Fibroblast of villous mesenchyme (primary cell): ENCODE measurements around the gene TICAM1. TPM values are rescaled to one million over a fixed set of nuclear protein-coding genes. Genes with fewer than 3 reads are reported as not detected.
A peak's percentile ranks its signal among the peaks of the same experiment; 100 is the strongest.
"Not testable (repeated sequence)": the region's sequence is repeated elsewhere in the genome, so short reads cannot be mapped to it uniquely, and the experiment has no call there.

Experiments
- DNase-seq: peaks from one replicate; pipeline ENCODE4 v3.0.0-alpha.2; 2010; ENCODE audit warnings: low read depth
- H3K4me3 ChIP-seq: 2 replicates; pipeline ENCODE4 v1.5.1; 2011; ENCODE audit warnings: low read depth, mild to moderate bottlenecking, low read length
- total RNA-seq: library from RNA; depleted of rRNA; stranded (reverse); fragments of >200 nt; gene quantifications from 2 replicates; pipeline ENCODE4 v1.2.3, GENCODE V29; 2012
- TF ChIP-seq, protein P1 (sequence below): IDR thresholded peaks from 2 replicates; pipeline ENCODE4 v1.5.1; 2012; ENCODE audit warnings: low read depth, mild to moderate bottlenecking, low read length; ENCODE audit not compliant: insufficient read depth

The TICAM1 gene
- total RNA-seq, 1 donor = 3.5 TPM

DNA sequence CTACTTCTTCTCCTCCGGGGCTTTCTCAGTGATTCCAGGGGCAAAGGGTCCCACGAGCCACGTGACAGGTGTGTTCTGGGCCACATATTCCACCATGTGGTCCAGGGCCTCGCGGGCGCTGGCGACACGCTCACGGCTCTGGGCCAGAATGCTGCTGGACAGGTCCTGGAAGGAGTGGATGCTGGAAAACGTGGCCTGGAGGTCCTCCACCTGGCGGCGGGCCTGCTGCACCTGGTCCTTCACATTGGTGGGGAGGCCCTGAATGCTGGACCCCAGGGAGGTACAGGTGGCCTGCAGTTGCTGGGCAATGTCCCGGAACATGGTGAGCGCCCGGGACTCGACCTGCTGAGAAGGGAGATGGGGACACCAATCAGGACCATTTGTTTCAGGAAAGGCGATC is 7.7 kb upstream of the TICAM1 start:
- no peak overlapping the region for H3K4me3 ChIP-seq
- TF ChIP-seq, protein P1, sequence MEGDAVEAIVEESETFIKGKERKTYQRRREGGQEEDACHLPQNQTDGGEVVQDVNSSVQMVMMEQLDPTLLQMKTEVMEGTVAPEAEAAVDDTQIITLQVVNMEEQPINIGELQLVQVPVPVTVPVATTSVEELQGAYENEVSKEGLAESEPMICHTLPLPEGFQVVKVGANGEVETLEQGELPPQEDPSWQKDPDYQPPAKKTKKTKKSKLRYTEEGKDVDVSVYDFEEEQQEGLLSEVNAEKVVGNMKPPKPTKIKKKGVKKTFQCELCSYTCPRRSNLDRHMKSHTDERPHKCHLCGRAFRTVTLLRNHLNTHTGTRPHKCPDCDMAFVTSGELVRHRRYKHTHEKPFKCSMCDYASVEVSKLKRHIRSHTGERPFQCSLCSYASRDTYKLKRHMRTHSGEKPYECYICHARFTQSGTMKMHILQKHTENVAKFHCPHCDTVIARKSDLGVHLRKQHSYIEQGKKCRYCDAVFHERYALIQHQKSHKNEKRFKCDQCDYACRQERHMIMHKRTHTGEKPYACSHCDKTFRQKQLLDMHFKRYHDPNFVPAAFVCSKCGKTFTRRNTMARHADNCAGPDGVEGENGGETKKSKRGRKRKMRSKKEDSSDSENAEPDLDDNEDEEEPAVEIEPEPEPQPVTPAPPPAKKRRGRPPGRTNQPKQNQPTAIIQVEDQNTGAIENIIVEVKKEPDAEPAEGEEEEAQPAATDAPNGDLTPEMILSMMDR = no peak
- no peak for DNase-seq

DNA sequence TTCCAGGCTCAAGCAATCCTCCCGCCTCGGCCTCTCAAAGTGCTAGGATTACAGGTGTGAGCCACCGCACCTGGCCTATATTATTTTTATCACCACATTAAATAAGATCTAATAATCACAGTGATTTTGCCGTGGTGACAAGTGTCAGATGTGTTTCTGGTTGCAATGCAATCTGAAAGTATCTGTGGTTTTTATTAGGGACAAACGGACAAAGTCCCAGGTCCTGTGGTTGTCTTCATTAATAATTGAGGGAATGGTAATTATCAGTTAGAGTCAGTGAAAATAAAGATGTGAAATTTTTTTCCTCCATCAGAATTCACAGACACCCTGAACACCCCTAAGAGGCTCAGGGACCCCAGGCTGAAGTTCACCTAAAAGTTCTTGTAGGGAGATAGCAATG is 1.3 kb upstream of the TICAM1 start:
- TF ChIP-seq, protein P1 = no peak
- no peak for DNase-seq

DNA sequence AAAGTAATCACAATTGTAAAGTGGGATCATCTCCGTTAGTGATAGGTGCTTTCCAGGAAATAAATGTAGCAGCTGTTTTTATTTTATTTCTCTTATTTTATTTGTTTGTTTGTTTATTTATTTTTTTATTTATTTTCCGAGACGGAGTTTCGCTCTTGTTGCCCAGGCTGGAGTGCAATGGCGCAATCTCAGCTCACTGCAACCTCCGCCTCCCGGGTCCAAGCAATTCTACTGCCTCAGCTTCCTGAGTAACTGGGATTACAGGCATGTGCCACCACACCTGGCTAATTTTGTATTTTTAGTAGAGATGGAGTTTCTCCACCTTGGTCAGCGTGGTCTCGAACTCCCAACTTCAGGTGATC is 448 bp upstream of the TICAM1 start:
- peak overlapping the region; percentile 83 for H3K4me3 ChIP-seq
- not testable (repeated sequence) for DNase-seq

More for the DNA sequence above, 1.3 kb upstream of the TICAM1 start:
- no peak overlapping the region for H3K4me3 ChIP-seq

DNA sequence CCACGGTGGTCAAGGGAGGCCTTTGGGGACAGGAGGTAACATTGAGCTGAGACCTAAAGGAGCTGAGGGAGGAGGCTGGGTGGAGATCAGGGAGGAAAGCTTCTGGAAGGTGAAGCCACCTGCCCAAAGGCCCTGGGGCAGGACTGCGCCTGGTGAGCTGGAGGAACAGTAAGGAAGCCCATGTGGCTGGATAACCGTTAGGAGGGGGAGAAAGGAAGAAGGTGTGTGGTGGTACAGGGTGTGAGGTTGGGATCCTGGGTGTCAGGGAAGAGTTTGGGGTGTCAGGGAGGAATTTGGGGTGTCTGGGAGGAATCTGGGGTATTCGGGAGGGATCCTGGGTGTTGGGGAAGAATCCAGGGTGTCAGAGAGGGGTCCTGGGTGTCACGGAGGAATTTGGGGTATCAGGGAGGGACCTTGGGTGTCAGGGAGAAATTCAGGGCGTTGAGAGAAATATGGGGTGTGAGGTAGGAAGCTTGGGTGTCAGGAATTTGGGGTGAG is 695 bp downstream of the TICAM1 start:
- DNase-seq = no peak
- H3K4me3 ChIP-seq = peak overlapping the region; percentile 83
- TF ChIP-seq, protein P1 = no peak

DNA sequence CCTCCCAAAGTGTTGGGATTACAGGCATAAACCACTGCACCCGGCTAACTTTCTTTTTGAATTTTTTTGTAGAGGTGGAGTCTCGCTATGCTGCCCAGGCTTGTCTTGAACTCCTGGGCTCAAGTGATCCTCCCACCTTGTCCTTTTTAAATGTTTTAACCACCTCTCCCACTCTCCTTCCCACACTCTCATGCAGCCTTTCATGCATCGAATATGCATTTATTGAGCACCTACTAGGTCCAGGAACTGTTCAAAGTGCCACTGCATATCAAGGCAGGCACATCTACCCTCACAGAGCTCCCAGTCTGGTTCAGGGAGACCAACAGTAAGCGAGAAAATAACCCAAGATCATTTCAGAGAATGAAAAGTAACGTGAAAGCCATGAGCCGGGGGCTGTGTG is 1.2 kb downstream of the TICAM1 start:
- peak overlapping the region; percentile 83 for H3K4me3 ChIP-seq
- no peak for DNase-seq
- TF ChIP-seq, protein P1 = no peak

DNA sequence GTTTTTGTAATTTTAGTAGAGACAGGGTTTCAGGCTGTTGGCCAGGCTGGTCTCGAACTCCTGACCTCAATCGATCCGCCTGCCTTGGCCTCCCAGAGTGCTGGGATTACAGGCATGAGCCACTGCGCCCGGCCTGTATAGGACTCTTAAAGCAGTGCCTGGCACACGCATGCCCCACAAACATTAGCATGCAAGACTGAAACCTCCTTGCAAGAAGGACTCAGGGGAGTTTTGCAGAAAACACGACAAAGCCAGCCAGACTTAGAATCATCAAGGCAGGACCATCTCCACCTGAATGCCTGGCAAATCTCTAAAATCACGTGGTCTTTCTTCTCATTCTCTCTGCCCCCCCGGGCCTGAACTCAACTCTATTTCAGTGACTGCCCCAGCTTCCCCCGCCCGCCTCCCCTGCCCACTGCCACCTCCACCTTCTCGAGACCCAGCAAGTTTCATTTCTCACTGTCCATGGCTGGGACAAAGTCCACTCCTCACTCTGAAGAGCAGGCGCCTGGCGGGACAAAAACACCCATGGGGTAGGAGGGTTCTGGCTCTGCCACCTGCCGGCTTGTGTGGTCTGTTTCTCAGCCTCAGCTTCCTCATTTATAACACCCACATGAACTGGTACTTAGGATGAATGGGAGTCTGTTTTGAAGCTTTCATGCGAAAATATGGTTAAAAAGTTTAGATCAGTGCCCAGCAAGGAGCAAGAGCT is 2.4 kb downstream of the TICAM1 start:
- no peak for DNase-seq
- no peak overlapping the region for H3K4me3 ChIP-seq

DNA sequence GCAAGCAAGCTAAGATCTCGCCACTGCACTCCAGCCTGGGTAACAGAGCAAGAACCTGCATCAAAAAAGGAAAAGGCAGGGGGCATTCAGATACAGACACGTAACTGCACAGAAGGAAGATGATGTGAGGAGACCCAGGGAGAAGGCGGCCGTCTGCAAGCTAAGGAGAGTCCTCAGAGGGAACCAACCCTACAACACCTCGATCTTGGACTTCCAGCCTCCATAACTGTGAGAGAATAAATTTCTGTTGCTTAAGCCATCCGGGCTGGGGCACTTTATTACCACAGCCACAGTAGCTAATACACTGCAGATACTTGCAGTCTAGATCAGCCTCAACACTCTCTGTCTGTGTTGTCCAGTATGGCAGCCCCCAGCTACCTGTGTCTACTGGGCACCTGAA is 7.9 kb downstream of the TICAM1 start:
- DNase-seq = no peak
- H3K4me3 ChIP-seq = no peak overlapping the region
- TF ChIP-seq, protein P1 = no peak

More for the DNA sequence above, 2.4 kb downstream of the TICAM1 start:
- TF ChIP-seq, protein P1 = no peak

DNA sequence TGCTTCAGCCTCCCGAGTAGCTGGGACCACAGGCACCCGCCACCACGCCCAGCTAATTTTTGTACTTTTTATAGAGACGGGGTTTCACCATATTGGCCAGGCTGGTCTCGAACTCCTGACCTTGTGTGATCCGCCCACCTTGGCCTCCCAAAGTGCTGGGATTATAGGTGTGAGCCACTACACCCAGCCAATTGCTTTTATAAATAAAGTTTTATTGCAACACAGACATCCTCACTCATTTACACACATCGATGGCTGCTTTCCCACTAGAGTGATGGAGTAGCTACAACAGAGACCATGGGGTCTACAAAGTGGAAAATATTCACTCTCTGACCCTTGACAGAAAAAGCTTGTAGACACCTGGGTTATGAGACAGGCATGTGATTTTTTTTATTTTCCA is 9.2 kb downstream of the TICAM1 start:
- not testable (repeated sequence) for H3K4me3 ChIP-seq, DNase-seq
